Progenitor cell of endocrine pancreas (in vitro differentiated cells): ENCODE results near the gene CAPN13. TPM values are rescaled to one million over a fixed set of nuclear protein-coding genes. Genes with fewer than 3 reads are reported as not detected.
A peak's percentile ranks its signal among the peaks of the same experiment; 100 is the strongest.

Experiments used
- DNase-seq: peaks from one replicate; pipeline ENCODE4 v3.0.0; 2021; ENCODE audit warnings: low spot score; ENCODE audit not compliant: unreplicated experiment
- H3K27ac Mint-ChIP-seq: 2 replicates; pipeline ENCODE4 v1.8.0; 2021; ENCODE audit warnings: mild to moderate bottlenecking, moderate library complexity, mixed read lengths
- H3K27me3 Mint-ChIP-seq: 2 replicates; pipeline ENCODE4 v1.8.0; 2021; ENCODE audit warnings: mixed read lengths
- H3K36me3 Mint-ChIP-seq: 2 replicates; pipeline ENCODE4 v1.8.0; 2022; ENCODE audit warnings: mixed read lengths; ENCODE audit not compliant: insufficient read depth
- H3K4me1 Mint-ChIP-seq: 2 replicates; pipeline ENCODE4 v1.8.0; 2021; ENCODE audit warnings: low read depth, mixed read lengths
- H3K4me3 Mint-ChIP-seq: 2 replicates; pipeline ENCODE4 v1.8.0; 2021; ENCODE audit warnings: low read depth, mild to moderate bottlenecking, moderate library complexity, mixed read lengths
- H3K9me3 Mint-ChIP-seq: 2 replicates; pipeline ENCODE4 v1.8.0; 2021; ENCODE audit warnings: low read depth, mixed read lengths
- CTCF ChIP-seq: fragments of 200-600 bp; sonication (generic); IDR thresholded peaks from one replicate; pipeline ENCODE4 v1.5.0; 2021; ENCODE audit warnings: antibody characterized with exemption, mild to moderate bottlenecking; ENCODE audit not compliant: unreplicated experiment
- total RNA-seq: library from RNA; stranded (reverse); gene quantifications from 2 replicates; pipeline ENCODE4 v1.2.1, GENCODE V29; 2021

Gene CAPN13
- total RNA-seq, 1 donor from 2014 or later = 19.0 TPM

GRCh38 chr2:30721241-30721640 is 86.0 kb downstream of the CAPN13 start:
- no peak overlapping the region for H3K4me3 Mint-ChIP-seq
- H3K27me3 Mint-ChIP-seq = peaks cover 19% of the 10 kb centered on the region
- TF ChIP-seq CTCF = no peak
- no peak overlapping the region for H3K27ac Mint-ChIP-seq
- H3K9me3 Mint-ChIP-seq = peaks cover 4% of the 10 kb centered on the region
- no peak for DNase-seq
- peaks cover 2% of the 10 kb centered on the region for H3K36me3 Mint-ChIP-seq
- H3K4me1 Mint-ChIP-seq = peaks cover 19% of the 10 kb centered on the region

GRCh38 chr2:30717081-30717650 is 90.1 kb downstream of the CAPN13 start:
- Mint-ChIP-seq H3K4me1 (peaks cover 29% of the 10 kb centered on the region), H3K4me3 (no peak overlapping the region), H3K36me3 (peaks cover 2% of the 10 kb centered on the region), H3K27ac (peak overlapping the region; percentile 38), H3K27me3 (peaks cover 21% of the 10 kb centered on the region), H3K9me3 (peaks cover 4% of the 10 kb centered on the region)
- no peak for DNase-seq
- TF ChIP-seq CTCF = no peak

GRCh38 chr2:30716123-30716900 is 90.9 kb downstream of the CAPN13 start:
- Mint-ChIP-seq H3K4me3 (no peak overlapping the region), H3K4me1 (peaks cover 23% of the 10 kb centered on the region), H3K27ac (no peak overlapping the region), H3K9me3 (peaks cover 4% of the 10 kb centered on the region), H3K27me3 (peaks cover 21% of the 10 kb centered on the region), H3K36me3 (peaks cover 2% of the 10 kb centered on the region)
- TF ChIP-seq CTCF = peak; percentile 14
- DNase-seq = no peak

GRCh38 chr2:30714811-30715709 is 92.2 kb downstream of the CAPN13 start:
- DNase-seq = no peak
- TF ChIP-seq CTCF = no peak
- Mint-ChIP-seq H3K36me3 (peaks cover 2% of the 10 kb centered on the region), H3K27ac (no peak overlapping the region), H3K4me1 (peaks cover 23% of the 10 kb centered on the region), H3K4me3 (no peak overlapping the region), H3K9me3 (peaks cover 4% of the 10 kb centered on the region), H3K27me3 (peaks cover 18% of the 10 kb centered on the region)

- peaks cover 18% of the 10 kb centered on the region for H3K27me3 Mint-ChIP-seq
- no peak for DNase-seq
- no peak overlapping the region for H3K4me3 Mint-ChIP-seq
- TF ChIP-seq CTCF = no peak
- peaks cover 23% of the 10 kb centered on the region for H3K4me1 Mint-ChIP-seq
- no peaks in the 10 kb centered on the region for H3K36me3 Mint-ChIP-seq
- H3K9me3 Mint-ChIP-seq = no peaks in the 10 kb centered on the region
- H3K27ac Mint-ChIP-seq = no peak overlapping the region
These were observed 93.5 kb downstream of the CAPN13 start for GRCh38 chr2:30713698-30714097.
